T-helper 1 cell treated with Interleukin-12 subunit alpha and Interleukin-12 subunit beta and Interleukin-4 antibody, amounts not matched to agents 30 ng/mL and 1 ng/mL, for 36 hours (primary cell): ENCODE results near the gene TSGA10IP. TPM values are rescaled to one million over a fixed set of nuclear protein-coding genes. Genes with fewer than 3 reads are reported as not detected.

Experiments
- intact Hi-C: fragments of 100-400 bp; cut with micrococcal nuclease; formaldehyde crosslinking; loops from one replicate; pipeline ENCODE4 v1.15.1; 2024
- total RNA-seq: library from RNA; stranded (reverse); gene quantifications from 2 replicates; pipeline ENCODE4 v1.2.3, GENCODE V29; 2022

The TSGA10IP gene
- total RNA-seq, 1 donor from 2014 or later: not detected

DNA sequence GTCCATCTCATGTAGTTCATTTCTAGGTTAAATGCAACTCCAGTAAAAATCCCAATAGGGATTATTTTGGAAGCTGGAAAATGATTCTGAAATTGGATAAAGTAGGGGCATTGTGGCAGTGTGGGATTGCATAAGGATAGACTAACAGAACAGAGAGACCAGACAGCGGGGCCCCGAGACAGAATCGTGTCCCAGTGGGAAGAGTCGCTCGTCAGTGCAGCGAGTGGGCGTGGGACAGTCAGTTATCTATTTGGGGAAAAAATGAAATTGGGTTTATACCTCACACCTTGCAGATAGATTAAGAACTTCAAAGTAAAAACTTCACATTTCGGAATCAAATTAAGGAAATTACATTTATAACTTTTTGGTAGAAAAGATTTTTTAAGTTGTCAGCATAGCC lies 26.8 kb downstream of the TSGA10IP start:
- intact Hi-C loops: no loop called here

DNA sequence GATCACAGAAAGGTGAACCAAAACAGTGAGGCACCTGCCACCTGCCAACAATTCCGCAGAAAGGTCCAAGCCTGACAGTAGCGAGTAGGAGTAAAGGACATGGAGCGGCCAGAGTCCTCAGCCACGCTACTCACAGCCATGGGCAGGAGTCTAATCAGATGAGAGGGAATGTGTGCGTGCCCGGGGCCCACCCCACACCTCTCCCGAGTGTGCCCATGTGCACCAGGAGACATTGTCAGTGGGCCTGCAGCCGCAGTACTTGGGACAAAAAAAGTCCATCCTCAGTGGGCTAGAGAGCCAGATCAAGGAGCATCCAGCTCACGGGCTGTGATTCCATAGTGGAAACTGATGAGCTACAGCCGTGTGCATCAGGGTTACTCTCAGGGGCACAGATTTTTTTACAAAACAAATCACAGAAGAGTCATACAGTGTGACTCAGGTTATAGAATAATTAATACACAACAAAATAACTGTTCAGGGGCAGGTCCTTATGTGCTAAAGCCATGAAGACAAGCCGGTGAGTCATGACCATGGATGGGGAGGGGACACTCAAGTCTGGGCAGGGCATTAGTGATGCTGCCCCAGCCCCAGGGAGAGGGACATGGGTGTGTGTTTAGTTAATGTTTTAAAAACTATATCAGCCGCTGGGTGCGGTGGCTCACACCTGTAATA lies 28.3 kb downstream of the TSGA10IP start:
- intact Hi-C loops: no loop called here

DNA sequence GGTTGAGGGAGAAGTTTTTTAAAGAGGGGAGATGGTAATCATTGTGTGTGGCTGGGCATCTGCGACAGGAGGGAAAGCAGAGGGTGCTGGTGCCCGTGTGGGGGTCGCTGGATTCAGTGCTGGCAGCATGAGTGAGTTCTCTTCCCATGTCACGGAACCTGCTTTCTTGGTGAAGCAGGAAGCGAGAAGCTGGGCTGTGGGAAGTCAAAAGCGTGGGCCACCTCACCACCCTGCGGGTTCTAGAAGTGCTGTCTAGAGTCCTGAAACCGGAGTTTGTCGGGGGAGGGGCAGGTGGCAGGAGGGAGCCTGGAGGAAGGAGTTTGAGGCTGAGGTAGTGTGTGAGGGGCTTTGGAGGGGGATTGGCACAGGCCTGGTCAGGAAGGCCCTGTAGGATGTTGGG lies 30.5 kb downstream of the TSGA10IP start:
- intact Hi-C loops: no loop called here

DNA sequence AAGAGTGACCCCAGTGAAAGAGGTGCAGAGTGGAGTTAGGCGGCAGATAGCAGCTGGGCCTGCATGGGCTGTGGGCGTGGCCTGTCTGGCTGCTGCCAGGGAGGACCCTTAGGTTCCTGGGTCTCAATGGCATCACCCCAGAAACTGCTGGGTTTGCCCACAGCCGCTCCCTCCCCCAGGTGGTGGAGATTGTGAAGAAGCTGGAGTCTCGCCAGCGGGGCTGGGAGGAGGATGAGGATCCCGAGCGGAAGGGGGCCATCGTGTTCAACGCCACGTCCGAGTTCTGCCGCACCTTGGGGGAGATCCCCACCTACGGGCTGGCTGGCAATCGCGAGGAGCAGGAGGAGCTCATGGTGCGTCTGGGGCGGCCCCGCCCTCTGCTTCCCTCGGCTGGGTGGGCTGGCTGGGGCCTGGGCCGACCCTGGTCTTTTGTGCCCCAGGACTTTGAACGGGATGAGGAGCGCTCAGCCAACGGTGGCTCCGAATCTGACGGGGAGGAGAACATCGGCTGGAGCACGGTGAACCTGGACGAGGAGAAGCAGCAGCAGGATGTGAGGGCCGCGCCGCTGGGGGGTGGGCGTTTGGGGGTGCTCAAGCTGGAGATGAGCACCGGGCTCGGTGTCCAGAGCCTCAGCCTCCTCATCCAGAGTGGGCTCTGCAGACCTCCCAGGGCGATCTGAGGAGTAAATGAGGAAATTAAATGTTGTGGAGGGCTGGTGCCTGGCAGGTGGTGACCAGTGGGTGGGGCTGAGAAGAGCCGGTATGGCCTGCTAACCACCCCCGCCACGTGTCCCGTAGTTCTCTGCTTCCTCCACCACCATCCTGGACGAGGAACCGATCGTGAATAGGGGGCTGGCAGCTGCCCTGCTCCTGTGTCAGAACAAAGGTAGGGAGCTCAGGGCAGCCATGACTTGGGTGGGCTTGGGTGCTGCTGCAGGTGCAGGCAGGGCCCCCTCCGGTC lies 31.2 kb downstream of the TSGA10IP start:
- intact Hi-C loops: no loop called here

DNA sequence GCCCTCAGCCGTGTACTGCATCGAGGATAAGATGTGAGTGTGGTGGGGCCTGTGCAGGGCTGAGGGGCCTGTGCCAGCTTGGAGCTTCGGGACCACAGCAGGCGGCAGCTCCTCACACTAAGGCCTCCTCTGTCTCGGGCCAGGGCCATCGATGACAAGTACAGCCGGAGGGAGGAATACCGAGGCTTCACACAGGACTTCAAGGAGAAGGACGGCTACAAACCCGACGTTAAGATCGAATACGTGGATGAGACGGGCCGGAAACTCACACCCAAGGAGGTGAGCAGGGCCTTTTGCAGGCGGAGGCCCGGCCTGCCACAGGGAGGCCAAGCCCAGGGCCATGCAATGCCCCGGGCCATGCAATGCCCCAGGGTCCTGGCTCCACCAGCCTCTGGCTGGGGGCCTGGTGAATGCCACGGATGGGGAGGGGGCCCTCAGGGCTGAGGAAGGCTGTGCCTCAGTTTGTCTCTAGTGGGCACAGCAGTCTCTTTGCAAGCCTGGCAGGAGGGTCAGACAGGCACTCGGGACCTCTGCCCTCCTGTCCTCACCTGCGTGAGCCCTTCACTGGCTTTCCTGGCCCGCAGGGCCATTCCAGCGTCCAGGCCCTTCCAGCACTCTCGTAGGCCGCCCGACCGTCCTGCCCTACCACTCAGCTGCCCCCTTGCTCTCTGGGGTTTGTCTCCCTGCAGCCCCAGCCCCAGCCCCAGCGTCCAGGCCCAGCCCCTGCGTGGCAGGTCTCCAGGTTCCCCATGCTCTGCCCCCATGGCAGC lies 32.5 kb downstream of the TSGA10IP start:
- intact Hi-C loops: no loop called here

DNA sequence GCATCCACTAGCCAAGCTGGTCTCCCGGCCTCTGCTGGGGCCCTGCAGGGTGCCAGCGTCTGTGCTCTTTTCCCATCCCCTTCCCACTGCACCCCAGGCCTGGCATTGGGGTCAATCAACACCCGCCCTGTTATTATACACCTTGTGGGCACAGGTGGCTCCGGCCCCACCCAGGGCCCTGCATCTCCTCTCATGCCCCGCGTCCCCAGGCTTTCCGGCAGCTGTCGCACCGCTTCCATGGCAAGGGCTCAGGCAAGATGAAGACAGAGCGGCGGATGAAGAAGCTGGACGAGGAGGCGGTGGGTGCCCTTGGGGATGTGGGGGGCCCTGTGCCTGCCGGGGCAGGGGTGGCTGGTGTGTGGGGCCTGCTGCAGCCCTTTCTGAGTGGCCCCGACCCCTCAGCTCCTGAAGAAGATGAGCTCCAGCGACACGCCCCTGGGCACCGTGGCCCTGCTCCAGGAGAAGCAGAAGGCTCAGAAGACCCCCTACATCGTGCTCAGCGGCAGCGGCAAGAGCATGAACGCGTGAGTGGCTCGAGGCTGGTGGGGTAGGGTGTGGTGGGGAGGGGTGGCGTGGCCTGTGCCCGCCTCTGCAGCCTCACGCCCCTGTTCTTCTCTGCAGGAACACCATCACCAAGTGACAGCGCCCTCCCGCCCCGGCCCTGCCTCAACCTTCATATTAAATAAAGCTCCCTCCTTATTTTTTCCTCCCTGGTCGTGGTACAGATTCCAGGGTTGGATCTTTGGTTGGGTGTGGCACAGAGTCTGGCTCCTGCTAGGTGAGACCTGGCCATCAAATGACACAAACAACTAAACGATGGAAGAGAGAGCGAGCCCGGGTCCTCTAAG lies 33.3 kb downstream of the TSGA10IP start:
- intact Hi-C loops: no loop called here

DNA sequence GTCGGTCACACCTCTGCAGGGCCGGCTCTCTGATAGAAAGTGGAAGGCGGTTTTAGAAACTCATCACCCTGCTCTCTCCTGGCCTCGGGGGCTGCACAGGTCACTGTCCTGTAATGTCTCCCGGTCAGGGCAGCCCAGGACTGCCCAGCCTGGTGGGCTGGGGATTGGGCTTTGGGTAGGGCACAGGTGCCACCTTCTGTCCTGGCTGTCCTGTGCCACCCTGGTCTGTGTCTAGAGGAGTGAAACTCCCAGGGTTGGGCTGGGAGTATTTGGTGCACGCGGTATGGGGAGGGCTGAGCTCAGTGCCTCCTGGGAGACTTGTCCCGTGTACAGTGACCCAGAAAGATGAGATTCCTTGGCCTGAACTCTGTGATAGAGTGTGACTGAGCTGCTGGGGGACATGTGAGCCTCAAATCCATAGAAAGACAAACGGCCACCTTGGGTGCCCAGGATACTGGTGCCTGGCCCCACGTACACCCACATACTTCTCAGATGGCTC lies 34.0 kb downstream of the TSGA10IP start:
- intact Hi-C loops: no loop called here

DNA sequence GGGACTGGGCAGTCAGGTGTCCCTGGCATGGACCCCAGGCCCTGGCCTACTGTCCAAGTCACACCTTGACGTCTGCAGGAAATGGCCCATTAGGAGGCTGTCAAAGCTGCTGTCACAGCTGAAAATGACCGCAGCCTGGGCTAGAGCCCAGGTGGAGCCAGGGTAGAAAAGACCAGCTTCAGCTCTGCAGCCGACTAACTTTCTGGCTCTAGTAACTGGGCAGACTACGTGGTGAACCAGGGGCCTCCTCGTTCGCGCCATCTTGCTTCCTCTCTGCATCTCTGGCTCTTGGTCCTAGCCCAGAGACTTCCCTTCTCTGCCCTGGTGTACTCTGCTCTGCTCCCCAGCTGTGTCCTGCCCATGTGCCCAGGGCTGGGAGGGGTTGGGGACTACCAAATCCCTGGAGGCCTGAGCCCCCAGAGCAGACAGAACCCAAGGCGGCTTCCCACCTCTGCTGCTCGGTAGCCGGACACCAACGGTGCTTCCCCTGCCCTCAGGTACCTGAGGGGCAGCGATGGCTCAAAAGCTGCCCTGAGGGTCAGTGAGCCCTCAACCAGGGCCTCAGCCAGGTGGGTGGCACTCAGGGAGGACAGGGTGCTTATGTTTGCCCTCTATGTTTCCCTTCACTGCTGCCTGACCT lies 35.9 kb downstream of the TSGA10IP start:
- intact Hi-C loops: no loop called here

DNA sequence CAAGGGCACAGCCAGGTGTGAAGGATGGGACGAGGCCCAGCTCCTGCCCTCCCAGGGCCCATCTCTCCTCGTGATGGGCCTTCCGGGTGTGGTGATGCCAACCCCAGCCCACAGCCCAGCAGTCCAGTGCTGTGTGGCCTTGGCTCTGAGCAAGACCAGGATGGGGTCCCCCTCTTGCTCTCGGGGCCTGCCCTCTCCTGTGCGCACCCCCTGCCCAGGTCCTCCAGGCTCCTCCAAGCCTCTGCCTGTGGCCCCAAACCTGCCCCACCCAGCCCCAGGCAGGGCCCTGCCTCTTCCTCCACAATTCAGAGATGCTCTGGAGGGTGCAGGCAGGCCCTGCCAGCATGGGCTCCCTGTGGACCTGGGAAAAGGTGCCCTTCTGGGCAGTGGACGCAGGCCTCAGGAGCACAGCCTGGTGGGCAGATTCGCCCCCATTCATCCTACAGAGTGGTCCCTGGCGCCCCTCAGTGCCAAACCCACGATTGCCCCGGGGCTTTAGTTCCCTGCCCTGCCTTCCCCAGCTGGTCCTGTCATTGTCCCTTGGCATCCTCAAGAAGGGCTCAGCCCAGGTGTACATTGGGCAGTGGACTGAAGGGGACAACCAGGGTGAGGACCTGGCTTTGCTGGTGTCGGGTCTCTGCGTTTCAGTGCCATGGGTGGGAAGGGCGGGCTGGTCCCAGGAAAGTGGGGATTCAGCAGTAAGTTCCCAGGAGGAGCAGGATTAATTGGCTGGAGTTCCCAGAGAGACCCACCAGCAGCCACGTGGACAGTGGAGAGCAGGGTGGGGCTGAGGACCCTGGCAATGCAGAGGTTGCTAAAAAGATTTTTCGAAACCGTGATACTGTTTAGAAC lies 36.9 kb downstream of the TSGA10IP start:
- intact Hi-C loops: no loop called here

DNA sequence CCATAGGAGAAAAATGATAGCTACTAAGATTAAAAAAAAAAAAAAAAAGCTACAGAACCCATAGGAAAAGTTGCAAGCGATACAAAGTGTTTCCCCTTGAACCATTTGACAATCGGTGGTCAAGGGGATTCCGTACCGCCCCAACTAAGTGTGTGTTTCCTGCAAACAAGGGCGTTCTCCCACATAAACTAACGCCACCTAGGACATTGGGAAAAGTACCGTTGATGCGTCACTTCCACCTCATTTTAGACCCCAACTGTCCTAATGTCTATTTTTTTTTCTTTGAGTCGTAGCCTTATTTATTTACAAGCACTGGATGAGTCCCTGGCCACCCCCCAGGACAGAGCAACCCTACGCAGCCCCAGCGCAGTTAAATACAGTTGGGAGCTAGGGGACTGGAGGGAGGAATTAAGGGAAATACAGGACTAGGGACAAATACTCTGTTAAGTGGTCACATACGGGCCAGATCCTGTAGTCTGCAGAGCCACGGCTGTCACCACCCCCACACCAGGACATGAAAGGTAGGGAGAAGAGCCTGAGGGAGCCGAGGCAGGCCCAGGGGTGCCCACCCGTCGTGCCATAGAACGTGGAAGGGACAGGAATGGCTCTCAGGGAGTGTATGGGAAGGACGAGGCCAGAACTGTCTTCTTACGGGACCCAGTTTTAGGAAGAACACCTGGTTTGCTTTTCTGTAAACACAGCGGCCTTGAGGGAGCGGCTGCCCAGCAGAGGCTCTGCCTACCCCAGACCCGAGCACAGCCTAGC lies 37.7 kb downstream of the TSGA10IP start:
- intact Hi-C loops: no loop called here

DNA sequence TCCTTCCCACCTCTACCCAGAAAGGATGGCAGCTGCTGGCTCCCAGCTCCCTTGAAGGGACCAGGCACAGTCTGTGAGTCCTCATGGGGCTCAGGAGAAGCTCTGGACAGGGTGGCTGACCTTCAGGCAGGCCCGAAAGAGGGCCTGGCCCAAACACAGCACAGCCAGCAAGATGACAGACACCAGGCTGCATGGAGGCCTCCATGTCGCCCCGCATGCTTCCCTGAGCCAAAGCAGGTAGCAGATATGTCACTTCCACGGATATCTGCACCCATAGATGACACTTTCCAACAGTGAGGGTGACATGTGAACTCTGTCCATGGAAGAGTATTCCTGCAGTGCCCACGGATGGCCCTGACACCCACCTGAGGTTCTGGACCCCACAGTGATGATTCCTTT lies 38.3 kb downstream of the TSGA10IP start:
- intact Hi-C loops: no loop called here

DNA sequence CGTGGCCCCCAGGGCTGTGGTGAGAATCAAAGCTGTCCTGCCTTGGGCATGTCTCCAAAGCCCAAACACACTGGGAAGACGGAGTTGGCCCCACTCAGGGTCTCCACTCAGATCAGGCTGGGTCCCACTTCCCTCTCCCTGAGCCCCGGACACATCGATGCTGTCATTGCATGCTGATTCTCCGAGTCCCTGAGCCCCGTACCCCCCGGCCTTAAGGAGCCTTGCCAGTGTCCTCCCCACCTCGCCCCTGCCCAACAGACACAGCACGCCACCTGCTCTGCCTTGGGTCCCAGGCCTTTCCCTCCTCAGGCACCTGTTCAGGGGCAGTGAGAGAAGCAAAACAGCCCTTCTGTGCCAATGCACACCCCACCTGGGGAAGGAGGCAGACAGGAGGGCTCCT lies 42.1 kb downstream of the TSGA10IP start:
- intact Hi-C loops: loop anchor here (5.0 kb wide), 1 partner anchor 370 kb away; the partner anchor contains the start of gene PCNX3

DNA sequence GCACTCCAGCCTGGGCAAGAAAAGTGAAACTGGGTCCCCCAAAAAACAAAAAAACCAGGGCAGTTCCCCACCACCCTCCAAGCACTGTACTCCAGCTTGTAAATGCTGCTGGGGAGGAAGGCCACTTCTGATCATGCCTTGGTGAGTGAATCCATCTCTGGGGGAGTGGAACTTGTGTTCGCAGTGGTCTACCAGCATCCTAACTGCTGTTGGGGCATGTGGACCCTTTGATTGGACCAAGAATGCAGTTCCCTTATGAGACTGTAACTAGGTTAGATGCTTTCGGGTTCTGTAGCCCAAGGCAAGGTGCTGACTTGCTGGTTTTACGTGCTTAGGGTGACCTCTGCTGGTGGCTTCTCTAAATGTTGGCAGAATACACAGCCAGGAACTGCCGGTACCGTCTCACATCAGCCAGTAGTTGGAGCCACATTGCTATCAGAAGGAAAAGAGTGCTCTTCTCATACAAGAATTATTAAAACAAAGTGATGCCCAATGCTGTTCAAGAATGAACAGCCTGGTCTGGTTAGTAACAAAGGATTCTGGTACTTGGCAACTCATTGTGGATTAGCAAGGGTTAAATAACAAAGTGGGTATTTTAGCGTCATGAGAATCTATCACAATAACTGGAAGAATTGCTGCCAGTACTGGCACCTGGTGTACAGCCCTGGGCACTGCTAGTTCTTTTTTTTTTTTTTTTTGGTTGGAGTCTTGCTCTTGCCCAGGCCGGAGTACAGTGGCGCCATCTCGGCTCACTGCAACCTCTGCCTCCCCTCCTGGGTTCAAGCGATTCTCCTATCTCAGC lies 43.7 kb downstream of the TSGA10IP start:
- intact Hi-C loops: loop anchor here (1.0 to 5.0 kb wide), 15 partner anchors 13 to 372 kb away; partner anchors contain the start of genes AP5B1, BANF1, C11orf68 and CCDC85B

DNA sequence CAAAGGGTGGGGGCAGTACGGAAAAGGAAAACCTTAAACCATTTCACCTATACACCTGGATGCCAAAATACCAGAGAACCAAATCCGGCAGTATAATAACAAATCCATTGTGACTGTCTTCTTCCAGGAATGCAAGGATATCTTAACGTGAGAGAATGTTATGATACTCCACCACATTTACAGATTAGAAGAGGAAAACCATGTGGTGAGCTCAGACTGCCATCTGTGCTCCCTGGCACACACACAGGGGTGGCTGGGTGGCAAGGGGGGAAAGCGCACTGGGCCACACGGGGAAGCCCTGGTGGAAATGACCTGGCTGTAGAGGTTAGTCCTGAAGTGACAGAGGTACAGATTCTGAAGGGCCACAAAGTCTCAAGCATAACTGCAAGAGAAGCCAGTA lies 46.8 kb downstream of the TSGA10IP start:
- intact Hi-C loops: no loop called here

DNA sequence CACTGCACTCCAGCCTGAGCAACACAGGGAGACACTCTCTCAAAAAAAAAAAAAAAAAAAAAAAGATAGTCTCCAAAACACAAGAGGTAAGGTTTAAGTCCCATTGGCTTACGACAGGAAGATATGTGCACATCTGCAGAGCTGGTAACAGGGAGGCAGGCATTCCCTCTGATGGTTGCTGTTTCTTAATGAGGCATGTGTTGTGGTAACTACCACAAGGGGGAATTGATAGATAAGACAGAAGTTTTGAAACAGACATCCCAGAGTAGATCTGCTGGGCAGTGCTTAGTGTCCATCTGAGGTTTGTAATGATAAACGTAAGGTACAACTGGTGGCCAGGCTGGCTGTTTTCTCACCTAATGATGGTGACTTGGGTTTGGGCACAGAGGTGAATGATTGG lies 52.0 kb downstream of the TSGA10IP start:
- intact Hi-C loops: no loop called here

DNA sequence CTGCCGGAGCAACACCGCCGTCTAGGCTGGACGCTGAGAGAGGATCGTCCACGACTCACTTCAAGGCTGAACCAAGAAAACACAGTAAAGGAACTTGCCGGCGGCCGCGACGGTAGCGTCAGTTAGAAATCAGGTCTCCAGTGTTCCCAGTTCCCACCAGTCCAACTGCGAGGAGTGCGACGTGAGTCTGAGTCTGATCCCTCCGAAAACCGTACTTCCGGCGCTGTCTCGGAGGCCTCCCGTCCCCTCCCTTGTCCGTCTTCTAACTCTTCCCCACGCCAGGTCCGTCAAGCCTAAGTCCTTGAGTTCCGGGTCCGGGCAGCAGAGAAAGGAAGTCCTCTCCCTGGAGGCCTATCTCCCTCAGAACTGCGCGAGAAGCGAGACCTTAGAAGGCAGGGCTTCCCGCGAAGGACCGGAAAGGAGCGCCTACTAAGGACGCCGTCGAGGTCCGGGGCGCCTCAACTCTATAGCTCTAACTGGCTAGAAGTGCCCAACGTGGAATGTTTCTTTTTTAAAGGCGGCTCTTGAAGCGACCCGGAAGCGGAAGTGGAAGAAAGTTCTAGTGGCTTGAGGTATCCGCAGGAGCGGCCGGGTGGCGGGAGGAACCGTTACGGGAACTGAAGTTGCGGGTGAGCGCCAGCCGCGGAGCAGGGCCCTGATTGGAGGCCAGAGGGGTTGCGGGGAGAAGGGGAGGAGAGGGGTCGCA lies 56.8 kb downstream of the TSGA10IP start, which contains the start of the genes BANF1 and EIF1AD:
TSS of gene BANF1 (plus strand) at position 562 of the 706 bp plus-strand sequence. CDS start 748 bp downstream, outside the sequence.
TSS of gene EIF1AD (minus strand) at position 216 of the 706 bp plus-strand sequence. CDS start 1,768 bp downstream, outside the sequence.
- intact Hi-C loops: loop anchor here (1.0 kb wide), 16 partner anchors 13 to 432 kb away; partner anchors contain the start of genes C11orf68, CFL1, DRAP1 and FIBP
